ENCODE measurements around the gene DPYSL5. TPM values are rescaled to one million over a fixed set of nuclear protein-coding genes. Genes with fewer than 3 reads are reported as not detected.

The DPYSL5 gene
- total and polyA plus RNA-seq, 9 of the 15 experiments (the other 6 are each of a cell fraction or from before 2014, with no cell fraction given) = 0.06 TPM; not detected in 8

DNA sequence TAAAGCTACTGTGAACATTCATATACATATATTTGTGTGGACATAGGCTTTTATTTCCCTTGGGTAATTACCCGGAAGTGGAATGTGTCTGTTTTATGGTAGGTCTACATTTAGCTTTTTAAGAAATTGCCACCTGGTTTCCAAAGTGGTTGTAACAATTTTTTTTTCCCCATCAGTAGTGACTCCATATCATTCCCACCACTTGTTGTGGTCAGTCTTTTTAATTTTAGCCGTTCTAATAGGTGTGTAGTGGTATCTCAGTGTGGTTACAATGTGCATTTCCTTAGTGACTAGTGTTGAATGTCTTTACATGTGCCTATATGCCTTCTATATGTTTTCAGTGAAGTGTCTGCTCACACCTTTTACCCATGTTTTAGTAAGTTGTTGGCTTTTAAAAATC, 62.2 kb downstream of the DPYSL5 start:
- Histone ChIP-seq H4K20me1 (replicated peaks; ENCODE audit: control insufficient read depth, insufficient read depth, low read length) (no peaks in the 10 kb centered on the region), H2AFZ (ENCODE audit: low read depth, low read length) (no peak overlapping the region), H3K79me2 (ENCODE audit: control insufficient read depth, insufficient read depth, low read length) (no peaks in the 10 kb centered on the region), H3K36me3 (ENCODE audit: control insufficient read depth, insufficient read depth, low read length) (no peaks in the 10 kb centered on the region), H3K4me1 (replicated peaks in 1 of 2; ENCODE audit: control insufficient read depth in 2 of 2, insufficient read depth in 2 of 2, low read length in 2 of 2) (no peaks in the 10 kb centered on the region), H3K27me3 (ENCODE audit: control insufficient read depth in 2 of 2, insufficient read depth in 2 of 2, low read length in 2 of 2) (peaks cover 31 to 53% of the 10 kb centered on the region in 2 experiments), H3K9ac (ENCODE audit: insufficient read depth in 1 of 2, low read depth in 2 of 2, low read length in 2 of 2) (no peak overlapping the region), H3K9me3 (replicated peaks; ENCODE audit: control insufficient read depth, insufficient read depth, low read depth, low read length) (no peaks in the 10 kb centered on the region), H3K4me2 (ENCODE audit: insufficient read depth, low read length) (no peak overlapping the region), H3K27ac (ENCODE audit: extremely low read depth, low read depth, low read length) (no peak overlapping the region), H3K4me3 (no peak overlapping the region), H3K9me1 (ENCODE audit: control insufficient read depth, insufficient read depth, low read length) (no peaks in the 10 kb centered on the region)
- no TSS peak for BruUV-seq (replicated peaks)
- intact Hi-C loops (cut with micrococcal nuclease) = no loop called here
- ATAC-seq (no peak), FAIRE-seq (no peak), DNase-seq (ENCODE audit: extremely low read depth in 1 of 4, low spot score in 3 of 4) (no peak)
- in situ Hi-C loops (cut with MboI) = no loop called here
- ChIA-PET CTCF (ENCODE audit: low intra/inter-chr PET ratio) (no interaction called here), POLR2A (interaction anchor here (1.0 to 1.1 kb wide), 2 partner anchors 9 to 17 kb away, joined by 3 to 5 read pairs; no protein-coding TSS in a partner anchor)
- TF ChIP-seq NR2C2 (CRISPR knock-in tag; IDR thresholded peaks at IDR 0.05) = no peak
- TF ChIP-seq NR2C2 (tag; IDR thresholded peaks at IDR 0.05) = no peak
- TF ChIP-seq ZNF696 (CRISPR knock-in tag; conservative IDR thresholded peaks at IDR 0.05) = no peak
- TF ChIP-seq KHSRP (IDR thresholded peaks at IDR 0.05) = no peak
- 6% methylated on average over 2 of the region's 2 CpGs for WGBS (ENCODE audit: insufficient coverage, low coverage, missing lambda C conversion rate)

DNA sequence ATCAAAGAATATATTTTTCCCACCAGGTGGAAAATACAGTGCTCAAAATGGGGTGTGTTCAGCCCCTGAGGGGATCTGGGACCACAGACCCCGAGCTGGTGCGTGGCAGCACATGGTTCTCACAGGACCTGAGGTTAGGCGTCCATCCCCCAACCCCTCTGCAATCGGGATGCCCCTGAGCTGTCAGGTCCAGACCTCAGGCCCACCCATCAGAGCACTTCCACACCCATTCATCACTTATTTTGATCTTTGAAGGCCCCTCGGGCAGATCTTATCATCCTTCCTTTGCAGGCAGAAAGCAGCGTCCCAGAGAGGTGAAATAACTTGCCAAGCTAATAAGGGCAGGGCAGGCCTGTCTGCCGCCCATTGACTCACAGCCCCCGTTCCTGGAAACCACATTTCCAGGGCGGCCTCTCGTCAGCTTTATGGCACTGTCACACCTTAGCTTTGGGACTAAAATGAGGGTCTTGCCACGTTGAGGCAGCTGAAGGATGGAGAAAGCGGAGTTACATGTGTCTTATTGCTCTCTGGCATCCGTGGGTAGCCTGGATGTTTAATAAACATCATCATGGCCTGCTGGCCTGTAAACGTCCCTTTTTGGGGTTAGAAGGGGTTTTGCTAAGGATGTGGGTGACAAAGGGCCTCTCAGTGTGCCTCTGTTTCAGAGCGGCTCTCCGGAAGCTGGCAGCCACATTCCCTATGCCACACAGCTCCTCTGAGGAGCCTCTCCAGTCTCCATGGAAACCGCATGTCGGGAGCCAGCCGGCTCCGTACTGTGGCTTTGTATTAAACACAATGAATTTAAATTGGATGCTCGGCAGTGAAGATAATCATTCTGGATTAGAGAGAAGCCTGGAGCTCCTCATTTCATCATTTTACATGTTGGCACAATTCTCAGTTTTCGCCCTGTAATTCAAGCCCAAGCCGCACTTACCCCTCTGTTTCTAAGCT, 64.3 kb downstream of the DPYSL5 start:
- peaks cover 36 to 53% of the 10 kb centered on the region in 2 experiments for H3K27me3 ChIP-seq (ENCODE audit: control insufficient read depth in 2 of 2, insufficient read depth in 2 of 2, low read length in 2 of 2)
- H3K4me1 ChIP-seq (replicated peaks in 1 of 2; ENCODE audit: control insufficient read depth in 2 of 2, insufficient read depth in 2 of 2, low read length in 2 of 2) = no peaks in the 10 kb centered on the region
- no peak overlapping the region for H3K9ac ChIP-seq (ENCODE audit: insufficient read depth in 1 of 2, low read depth in 2 of 2, low read length in 2 of 2)
- H3K27ac ChIP-seq (ENCODE audit: extremely low read depth, low read depth, low read length) = no peak overlapping the region
- in situ Hi-C loops (cut with MboI) (no loop called here), intact Hi-C loops (cut with micrococcal nuclease) (no loop called here)
- CTCF ChIA-PET (ENCODE audit: low intra/inter-chr PET ratio) = no interaction called here
- H3K4me3 ChIP-seq = no peak overlapping the region
- no peak for DNase-seq (ENCODE audit: extremely low read depth in 1 of 4, low spot score in 3 of 4)
- POLR2A ChIA-PET = interaction anchor here (0.6 to 1.1 kb wide), 5 partner anchors 8 to 1492 kb away, joined by 3 to 5 read pairs (median 3); no protein-coding TSS in a partner anchor
- 6% methylated on average over 23 of the region's 23 CpGs for WGBS (ENCODE audit: insufficient coverage, low coverage, missing lambda C conversion rate)
- ATAC-seq = no peak
- BruUV-seq (replicated peaks) = no TSS peak
- no peak for FAIRE-seq
- H2AFZ ChIP-seq (ENCODE audit: low read depth, low read length) = no peak overlapping the region
- no peaks in the 10 kb centered on the region for H3K9me1 ChIP-seq (ENCODE audit: control insufficient read depth, insufficient read depth, low read length)
- H3K4me2 ChIP-seq (ENCODE audit: insufficient read depth, low read length) = no peak overlapping the region
- no peaks in the 10 kb centered on the region for H3K79me2 ChIP-seq (ENCODE audit: control insufficient read depth, insufficient read depth, low read length)
- H4K20me1 ChIP-seq (replicated peaks; ENCODE audit: control insufficient read depth, insufficient read depth, low read length) = no peaks in the 10 kb centered on the region
- H3K36me3 ChIP-seq (ENCODE audit: control insufficient read depth, insufficient read depth, low read length) = no peaks in the 10 kb centered on the region
- H3K9me3 ChIP-seq (replicated peaks; ENCODE audit: control insufficient read depth, insufficient read depth, low read depth, low read length) = no peaks in the 10 kb centered on the region
- TF ChIP-seq, protein P1, sequence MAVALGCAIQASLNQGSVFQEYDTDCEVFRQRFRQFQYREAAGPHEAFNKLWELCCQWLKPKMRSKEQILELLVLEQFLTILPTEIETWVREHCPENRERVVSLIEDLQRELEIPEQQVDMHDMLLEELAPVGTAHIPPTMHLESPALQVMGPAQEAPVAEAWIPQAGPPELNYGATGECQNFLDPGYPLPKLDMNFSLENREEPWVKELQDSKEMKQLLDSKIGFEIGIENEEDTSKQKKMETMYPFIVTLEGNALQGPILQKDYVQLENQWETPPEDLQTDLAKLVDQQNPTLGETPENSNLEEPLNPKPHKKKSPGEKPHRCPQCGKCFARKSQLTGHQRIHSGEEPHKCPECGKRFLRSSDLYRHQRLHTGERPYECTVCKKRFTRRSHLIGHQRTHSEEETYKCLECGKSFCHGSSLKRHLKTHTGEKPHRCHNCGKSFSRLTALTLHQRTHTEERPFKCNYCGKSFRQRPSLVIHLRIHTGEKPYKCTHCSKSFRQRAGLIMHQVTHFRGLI (CRISPR knock-in tag; IDR thresholded peaks at IDR 0.05) = no peak
- TF ChIP-seq SAFB (IDR thresholded peaks at IDR 0.05; ENCODE audit: borderline replicate concordance, low read depth, low read length) = no peak
- no peak for TF ChIP-seq ZNF3 (CRISPR knock-in tag; IDR thresholded peaks at IDR 0.05)
- no peak for TF ChIP-seq SMARCA4 (IDR thresholded peaks at IDR 0.05)
- TF ChIP-seq NR3C1 (CRISPR knock-in tag; IDR thresholded peaks at IDR 0.05) = no peak
- TF ChIP-seq ZNF75A (CRISPR knock-in tag; IDR thresholded peaks at IDR 0.05) = no peak
- TF ChIP-seq, protein P2, sequence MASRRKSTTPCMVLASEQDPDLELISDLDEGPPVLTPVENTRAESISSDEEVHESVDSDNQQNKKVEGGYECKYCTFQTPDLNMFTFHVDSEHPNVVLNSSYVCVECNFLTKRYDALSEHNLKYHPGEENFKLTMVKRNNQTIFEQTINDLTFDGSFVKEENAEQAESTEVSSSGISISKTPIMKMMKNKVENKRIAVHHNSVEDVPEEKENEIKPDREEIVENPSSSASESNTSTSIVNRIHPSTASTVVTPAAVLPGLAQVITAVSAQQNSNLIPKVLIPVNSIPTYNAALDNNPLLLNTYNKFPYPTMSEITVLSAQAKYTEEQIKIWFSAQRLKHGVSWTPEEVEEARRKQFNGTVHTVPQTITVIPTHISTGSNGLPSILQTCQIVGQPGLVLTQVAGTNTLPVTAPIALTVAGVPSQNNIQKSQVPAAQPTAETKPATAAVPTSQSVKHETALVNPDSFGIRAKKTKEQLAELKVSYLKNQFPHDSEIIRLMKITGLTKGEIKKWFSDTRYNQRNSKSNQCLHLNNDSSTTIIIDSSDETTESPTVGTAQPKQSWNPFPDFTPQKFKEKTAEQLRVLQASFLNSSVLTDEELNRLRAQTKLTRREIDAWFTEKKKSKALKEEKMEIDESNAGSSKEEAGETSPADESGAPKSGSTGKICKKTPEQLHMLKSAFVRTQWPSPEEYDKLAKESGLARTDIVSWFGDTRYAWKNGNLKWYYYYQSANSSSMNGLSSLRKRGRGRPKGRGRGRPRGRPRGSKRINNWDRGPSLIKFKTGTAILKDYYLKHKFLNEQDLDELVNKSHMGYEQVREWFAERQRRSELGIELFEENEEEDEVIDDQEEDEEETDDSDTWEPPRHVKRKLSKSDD (conservative IDR thresholded peaks at IDR 0.05; ENCODE audit: low read length) = no peak
- TF ChIP-seq MCM5 (IDR thresholded peaks at IDR 0.05; ENCODE audit: low read depth) = no peak

All from K562 (cell line).